Measurements from ENCODE around the gene TM4SF1.

GRCh38 chr3:149397528-149397927, 20.1 kb upstream of the TM4SF1 start:
- TF ChIP-seq, protein P1, sequence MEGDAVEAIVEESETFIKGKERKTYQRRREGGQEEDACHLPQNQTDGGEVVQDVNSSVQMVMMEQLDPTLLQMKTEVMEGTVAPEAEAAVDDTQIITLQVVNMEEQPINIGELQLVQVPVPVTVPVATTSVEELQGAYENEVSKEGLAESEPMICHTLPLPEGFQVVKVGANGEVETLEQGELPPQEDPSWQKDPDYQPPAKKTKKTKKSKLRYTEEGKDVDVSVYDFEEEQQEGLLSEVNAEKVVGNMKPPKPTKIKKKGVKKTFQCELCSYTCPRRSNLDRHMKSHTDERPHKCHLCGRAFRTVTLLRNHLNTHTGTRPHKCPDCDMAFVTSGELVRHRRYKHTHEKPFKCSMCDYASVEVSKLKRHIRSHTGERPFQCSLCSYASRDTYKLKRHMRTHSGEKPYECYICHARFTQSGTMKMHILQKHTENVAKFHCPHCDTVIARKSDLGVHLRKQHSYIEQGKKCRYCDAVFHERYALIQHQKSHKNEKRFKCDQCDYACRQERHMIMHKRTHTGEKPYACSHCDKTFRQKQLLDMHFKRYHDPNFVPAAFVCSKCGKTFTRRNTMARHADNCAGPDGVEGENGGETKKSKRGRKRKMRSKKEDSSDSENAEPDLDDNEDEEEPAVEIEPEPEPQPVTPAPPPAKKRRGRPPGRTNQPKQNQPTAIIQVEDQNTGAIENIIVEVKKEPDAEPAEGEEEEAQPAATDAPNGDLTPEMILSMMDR (IDR thresholded peaks at IDR 0.05) = no peak
- no peak for TF ChIP-seq POLR2A (IDR thresholded peaks at IDR 0.05)

Data from transverse colon (tissue), 3 donors.